GM18951 (cell line): ENCODE data around the gene B9D2.
A peak's percentile ranks its signal among the peaks of the same experiment; 100 is the strongest.
"Not testable (repeated sequence)": the region's sequence is repeated elsewhere in the genome, so short reads cannot be mapped to it uniquely, and the experiment has no call there.

Experiments
- POLR2A ChIP-seq: IDR thresholded peaks from 4 replicates; pipeline ENCODE4 v1.6.1; 2011; ENCODE audit warnings: mild to moderate bottlenecking; ENCODE audit not compliant: insufficient read length, insufficient read depth; ENCODE audit errors: extremely low read depth
- in situ Hi-C: fragments of 300-500 bp; cut with MboI; formaldehyde crosslinking; loops from one replicate; pipeline ENCODE4 v1.12.0; 2022; ENCODE audit warnings: low sequenced_read_pairs, mixed read lengths, inconsistent platforms; ENCODE audit not compliant: unreplicated experiment

B9D2 gene

GRCh38 chr19:41363753-41364523 is at the start of gene B9D2:
B9D2 (minus strand) TSS chr19:41364149; CDS start chr19:41363519, 630 bp downstream.
- in situ Hi-C loops: no loop called here
- peak; percentile 84 for TF ChIP-seq POLR2A

- TF ChIP-seq POLR2A: no peak
- in situ Hi-C loops: no loop called here
These were observed 49.0 kb upstream of the B9D2 start for GRCh38 chr19:41412953-41413352.

GRCh38 chr19:41411968-41412265 is 48.0 kb upstream of the B9D2 start:
- in situ Hi-C loops: no loop called here
- TF ChIP-seq POLR2A: no peak

- no peak for TF ChIP-seq POLR2A
- in situ Hi-C loops: no loop called here
These were observed 47.4 kb upstream of the B9D2 start for GRCh38 chr19:41411100-41411967.

DNA sequence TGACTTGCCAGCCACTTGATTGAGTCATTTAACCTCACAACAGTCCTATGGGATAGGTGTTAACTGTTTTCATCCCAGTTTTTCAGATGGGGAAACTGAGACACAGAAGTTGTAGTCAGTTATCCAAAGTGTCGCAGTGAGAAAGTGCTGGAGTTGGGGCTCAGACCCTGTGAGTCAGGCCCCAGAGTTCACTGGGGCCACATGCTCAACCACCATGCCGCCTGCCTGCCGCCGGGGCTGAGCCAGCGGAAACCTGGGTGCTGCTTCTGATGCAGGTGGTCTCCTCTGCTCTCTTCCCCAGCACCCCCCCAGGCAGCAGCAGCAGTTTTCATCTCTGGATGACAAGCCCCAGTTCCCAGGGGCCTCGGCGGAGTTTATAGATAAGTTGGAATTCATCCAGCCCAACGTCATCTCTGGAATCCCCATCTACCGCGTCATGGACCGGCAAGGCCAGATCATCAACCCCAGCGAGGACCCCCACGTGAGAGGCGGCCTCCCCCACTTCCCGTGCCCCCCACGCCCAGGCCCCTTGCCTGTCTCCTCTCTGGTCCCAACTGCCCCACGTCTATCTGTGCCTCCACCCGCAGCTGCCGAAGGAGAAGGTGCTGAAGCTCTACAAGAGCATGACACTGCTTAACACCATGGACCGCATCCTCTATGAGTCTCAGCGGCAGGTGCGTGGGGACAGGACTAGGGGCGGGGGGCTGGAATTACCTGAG is 46.5 kb upstream of the B9D2 start:
- TF ChIP-seq POLR2A: no peak
- in situ Hi-C loops: no loop called here

GRCh38 chr19:41409288-41409687 is 45.3 kb upstream of the B9D2 start:
- no peak for TF ChIP-seq POLR2A
- in situ Hi-C loops: no loop called here

- in situ Hi-C loops: not testable (repeated sequence)
These were observed 44.9 kb upstream of the B9D2 start for GRCh38 chr19:41408846-41409245.

- in situ Hi-C loops: no loop called here
These were observed 44.3 kb upstream of the B9D2 start for GRCh38 chr19:41408256-41408655.

DNA sequence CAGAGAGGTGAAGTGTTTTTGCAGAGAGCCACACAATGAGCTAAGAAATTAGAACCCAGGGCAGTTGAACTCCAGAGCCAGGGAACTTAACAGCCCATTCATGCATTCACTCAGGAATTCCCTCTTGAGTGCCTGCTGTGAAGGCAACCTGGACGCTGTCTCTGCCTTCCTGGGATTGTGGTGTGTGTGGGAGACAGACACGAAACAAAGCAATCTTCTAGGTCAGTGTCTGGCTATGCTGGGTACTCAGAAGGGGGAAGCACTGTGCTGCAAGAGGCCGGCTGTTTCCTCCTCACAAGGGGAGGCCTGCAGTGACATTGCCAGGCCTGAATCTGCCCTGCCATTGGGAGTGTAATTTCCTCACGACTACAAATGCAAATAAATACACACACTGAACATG is 43.3 kb upstream of the B9D2 start:
- TF ChIP-seq POLR2A: no peak
- in situ Hi-C loops: no loop called here

More at GRCh38 chr19:41408256-41408655, 44.3 kb upstream of the B9D2 start:
- no peak for TF ChIP-seq POLR2A

- TF ChIP-seq POLR2A: no peak
- in situ Hi-C loops: no loop called here
These were observed 41.8 kb upstream of the B9D2 start for GRCh38 chr19:41405776-41406175.

DNA sequence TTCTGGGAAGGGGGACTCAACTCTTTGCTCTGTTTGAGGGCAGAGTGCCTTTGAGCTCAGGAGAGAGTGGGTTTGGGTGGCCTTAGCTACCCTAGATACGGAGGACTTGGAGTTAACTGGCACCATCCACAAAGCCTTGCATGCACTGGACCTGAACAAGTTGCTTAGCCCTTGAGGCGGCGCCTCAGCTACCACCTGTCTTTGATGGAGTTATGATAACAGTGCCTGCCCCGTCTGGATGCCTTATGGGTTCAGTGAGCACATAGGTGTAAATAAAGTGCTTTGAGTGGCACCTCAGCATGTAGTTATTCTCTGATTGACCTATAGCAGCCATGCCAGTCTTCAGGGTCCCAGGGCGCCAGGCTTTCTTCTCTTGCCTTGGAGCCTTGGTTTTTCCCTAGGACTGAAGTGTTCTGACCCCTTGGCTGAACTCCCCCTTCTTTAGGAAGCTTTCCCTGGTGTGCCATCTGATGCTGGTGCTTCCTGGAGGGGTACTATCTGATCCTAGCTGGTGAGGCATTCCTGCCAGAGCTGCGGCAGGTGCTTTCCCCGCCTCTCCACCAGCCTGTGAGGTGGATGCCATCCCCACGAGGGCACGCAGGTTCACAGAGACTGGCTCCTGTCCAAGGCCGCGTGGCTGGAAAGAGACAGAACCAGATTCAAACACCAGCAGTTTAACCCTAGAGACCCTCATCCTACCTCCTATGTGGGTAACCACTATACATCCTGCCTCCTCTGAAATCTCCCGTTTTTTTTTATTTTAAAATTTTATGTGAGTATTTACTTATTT is 39.4 kb upstream of the B9D2 start:
- no peak for TF ChIP-seq POLR2A
- in situ Hi-C loops: no loop called here

GRCh38 chr19:41402010-41402409 is 38.1 kb upstream of the B9D2 start:
- in situ Hi-C loops: no loop called here
- no peak for TF ChIP-seq POLR2A

DNA sequence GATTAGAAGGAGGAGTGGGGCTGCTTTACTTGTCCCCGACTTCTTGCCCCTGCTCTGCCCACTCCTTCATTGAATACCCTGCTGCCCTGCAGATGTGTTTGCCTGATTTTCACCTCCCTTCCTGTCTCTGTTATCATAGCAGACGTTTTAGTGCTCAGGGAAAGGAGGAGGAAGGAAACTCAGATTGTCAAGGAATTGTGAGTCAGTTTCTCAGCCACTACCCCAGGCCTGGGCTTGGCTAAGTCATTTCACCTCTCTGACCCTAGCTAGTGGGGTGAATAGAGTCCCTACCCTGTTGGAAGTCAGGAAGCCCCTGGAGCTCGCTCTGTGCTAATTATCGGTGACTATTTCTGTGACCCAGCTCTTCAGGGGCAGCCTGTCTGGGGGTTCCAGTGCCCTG is 37.5 kb upstream of the B9D2 start:
- in situ Hi-C loops: no loop called here
- no peak for TF ChIP-seq POLR2A
